ENCODE results near the gene PCYT1B. TPM values are rescaled to one million over a fixed set of nuclear protein-coding genes. Genes with fewer than 3 reads are reported as not detected.

Gene PCYT1B
- total and polyA plus RNA-seq, 2 experiments from 2014 or later: 5.8 to 14.6 TPM

DNA sequence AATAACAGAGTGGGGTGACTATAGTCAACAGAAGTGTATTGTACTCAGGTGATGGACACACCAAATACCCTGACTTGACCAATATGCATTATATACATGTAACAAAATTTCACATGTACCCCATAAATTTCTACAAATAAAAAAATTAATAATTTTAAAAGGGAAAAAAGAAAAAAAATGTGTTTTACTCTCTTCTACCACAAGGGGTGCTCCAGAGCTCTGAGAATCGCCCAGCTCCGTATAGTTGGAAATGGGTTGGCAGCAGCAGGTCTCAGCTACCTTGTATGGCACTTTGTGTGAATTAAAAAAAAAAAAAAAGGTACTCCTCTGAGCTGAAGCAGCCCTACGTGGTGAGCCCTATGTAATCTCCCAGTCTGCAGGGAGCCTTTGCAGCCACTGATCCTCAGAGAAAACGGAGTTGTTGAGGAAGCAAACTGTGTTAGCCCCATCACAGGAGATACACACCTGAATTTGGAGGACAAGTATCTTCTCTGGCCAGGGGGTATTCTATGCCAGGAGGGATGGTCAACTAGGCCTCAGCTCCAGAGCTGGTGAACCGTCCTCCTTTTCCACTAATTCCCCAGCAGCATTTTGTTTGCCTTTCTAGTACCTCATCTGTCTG, 29.4 kb upstream of the PCYT1B start:
- no peaks in the 10 kb centered on the region for H3F3A ChIP-seq (replicated peaks; ENCODE audit: low read depth)
- no peaks in the 10 kb centered on the region for H3K36me3 ChIP-seq (ENCODE audit: insufficient read depth)
- H3K4me3 Mint-ChIP-seq: no peak overlapping the region
- DNase-seq (ENCODE audit: low spot score): peak; percentile 50
- peaks cover 2% of the 10 kb centered on the region for H3K27me3 Mint-ChIP-seq (ENCODE audit: insufficient read depth, low read depth, poor library complexity)
- no peaks in the 10 kb centered on the region for H3K9me3 Mint-ChIP-seq
- H3K27me3 ChIP-seq (ENCODE audit: insufficient read depth): no peaks in the 10 kb centered on the region
- no peak overlapping the region for H3K4me3 ChIP-seq
- peak overlapping the region; percentile 86; the same call in 1 of the 2 replicates for H2AFZ ChIP-seq
- H3K4me2 ChIP-seq: no peak overlapping the region
- H3K27ac Mint-ChIP-seq: no peak overlapping the region
- H4K20me1 ChIP-seq (replicated peaks; ENCODE audit: insufficient read depth): no peaks in the 10 kb centered on the region
- no peak for TF ChIP-seq ZNF331 (CRISPR knock-in tag; IDR thresholded peaks at IDR 0.05; ENCODE audit: low read depth)
- TF ChIP-seq, protein P1, sequence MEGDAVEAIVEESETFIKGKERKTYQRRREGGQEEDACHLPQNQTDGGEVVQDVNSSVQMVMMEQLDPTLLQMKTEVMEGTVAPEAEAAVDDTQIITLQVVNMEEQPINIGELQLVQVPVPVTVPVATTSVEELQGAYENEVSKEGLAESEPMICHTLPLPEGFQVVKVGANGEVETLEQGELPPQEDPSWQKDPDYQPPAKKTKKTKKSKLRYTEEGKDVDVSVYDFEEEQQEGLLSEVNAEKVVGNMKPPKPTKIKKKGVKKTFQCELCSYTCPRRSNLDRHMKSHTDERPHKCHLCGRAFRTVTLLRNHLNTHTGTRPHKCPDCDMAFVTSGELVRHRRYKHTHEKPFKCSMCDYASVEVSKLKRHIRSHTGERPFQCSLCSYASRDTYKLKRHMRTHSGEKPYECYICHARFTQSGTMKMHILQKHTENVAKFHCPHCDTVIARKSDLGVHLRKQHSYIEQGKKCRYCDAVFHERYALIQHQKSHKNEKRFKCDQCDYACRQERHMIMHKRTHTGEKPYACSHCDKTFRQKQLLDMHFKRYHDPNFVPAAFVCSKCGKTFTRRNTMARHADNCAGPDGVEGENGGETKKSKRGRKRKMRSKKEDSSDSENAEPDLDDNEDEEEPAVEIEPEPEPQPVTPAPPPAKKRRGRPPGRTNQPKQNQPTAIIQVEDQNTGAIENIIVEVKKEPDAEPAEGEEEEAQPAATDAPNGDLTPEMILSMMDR (conservative IDR thresholded peaks at IDR 0.05; ENCODE audit: low read depth in 2 of 2): peak in 1 of 2 experiments; percentile 38; a peak in 3 of 4 replicates
- no peak for TF ChIP-seq NANOG (IDR thresholded peaks at IDR 0.05; ENCODE audit: borderline replicate concordance)
- no peak for TF ChIP-seq CREB1 (CRISPR knock-in tag; IDR thresholded peaks at IDR 0.05; ENCODE audit: low read depth)
- TF ChIP-seq, protein P2, sequence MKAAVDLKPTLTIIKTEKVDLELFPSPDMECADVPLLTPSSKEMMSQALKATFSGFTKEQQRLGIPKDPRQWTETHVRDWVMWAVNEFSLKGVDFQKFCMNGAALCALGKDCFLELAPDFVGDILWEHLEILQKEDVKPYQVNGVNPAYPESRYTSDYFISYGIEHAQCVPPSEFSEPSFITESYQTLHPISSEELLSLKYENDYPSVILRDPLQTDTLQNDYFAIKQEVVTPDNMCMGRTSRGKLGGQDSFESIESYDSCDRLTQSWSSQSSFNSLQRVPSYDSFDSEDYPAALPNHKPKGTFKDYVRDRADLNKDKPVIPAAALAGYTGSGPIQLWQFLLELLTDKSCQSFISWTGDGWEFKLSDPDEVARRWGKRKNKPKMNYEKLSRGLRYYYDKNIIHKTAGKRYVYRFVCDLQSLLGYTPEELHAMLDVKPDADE (IDR thresholded peaks at IDR 0.05): no peak
- no peaks in the 10 kb centered on the region for H3K9me2 ChIP-seq (ENCODE audit: insufficient read depth)
- ATAC-seq: peak; percentile 83
- H3K4me1 Mint-ChIP-seq: peaks cover 14% of the 10 kb centered on the region
- H3K27ac ChIP-seq (ENCODE audit: low read depth): no peak overlapping the region
- H3K4me1 ChIP-seq (ENCODE audit: insufficient read depth): no peaks in the 10 kb centered on the region
- H3K36me3 Mint-ChIP-seq (ENCODE audit: low read depth): no peaks in the 10 kb centered on the region
- H3K79me2 ChIP-seq (replicated peaks; ENCODE audit: insufficient read depth): no peaks in the 10 kb centered on the region

DNA sequence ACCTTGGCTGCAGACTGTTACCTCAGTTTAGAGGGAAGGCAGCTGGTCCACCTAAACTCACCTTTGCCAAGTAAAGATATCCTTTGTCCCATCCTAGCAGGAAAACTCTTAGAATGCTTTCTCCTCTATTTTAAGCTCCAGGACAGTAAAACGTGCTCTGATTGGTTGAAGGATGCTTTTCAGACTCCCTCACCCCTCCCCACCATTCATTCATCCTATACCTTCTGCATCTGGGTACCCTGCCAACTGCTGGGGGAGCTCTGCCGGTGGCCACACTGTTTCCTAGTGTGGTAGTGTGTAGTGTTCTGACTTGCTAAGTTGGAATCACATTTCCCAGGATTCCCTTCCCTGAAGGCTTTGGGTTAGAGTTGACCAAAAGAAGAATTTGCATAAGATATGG, 26.3 kb upstream of the PCYT1B start:
- no peaks in the 10 kb centered on the region for H3F3A ChIP-seq (replicated peaks; ENCODE audit: low read depth)
- no peaks in the 10 kb centered on the region for H3K27me3 ChIP-seq (ENCODE audit: insufficient read depth)
- no peaks in the 10 kb centered on the region for H3K4me1 ChIP-seq (ENCODE audit: insufficient read depth)
- H3K79me2 ChIP-seq (replicated peaks; ENCODE audit: insufficient read depth): no peaks in the 10 kb centered on the region
- H3K27ac Mint-ChIP-seq: no peak overlapping the region
- H3K9me3 Mint-ChIP-seq: no peaks in the 10 kb centered on the region
- peak; percentile 76 for ATAC-seq
- DNase-seq (ENCODE audit: low spot score): peak; percentile 17
- H3K9me2 ChIP-seq (ENCODE audit: insufficient read depth): no peaks in the 10 kb centered on the region
- H2AFZ ChIP-seq: peak overlapping the region; percentile 88
- no peak overlapping the region for H3K4me3 ChIP-seq
- no peaks in the 10 kb centered on the region for H4K20me1 ChIP-seq (replicated peaks; ENCODE audit: insufficient read depth)
- H3K4me1 Mint-ChIP-seq: peaks cover 14% of the 10 kb centered on the region
- no peak overlapping the region for H3K27ac ChIP-seq (ENCODE audit: low read depth)
- no peaks in the 10 kb centered on the region for H3K36me3 Mint-ChIP-seq (ENCODE audit: low read depth)
- H3K4me3 Mint-ChIP-seq: no peak overlapping the region
- peaks cover 2% of the 10 kb centered on the region for H3K27me3 Mint-ChIP-seq (ENCODE audit: insufficient read depth, low read depth, poor library complexity)
- no peaks in the 10 kb centered on the region for H3K36me3 ChIP-seq (ENCODE audit: insufficient read depth)
- H3K4me2 ChIP-seq: no peak overlapping the region
- TF ChIP-seq, protein P2 (IDR thresholded peaks at IDR 0.05): no peak
- TF ChIP-seq STAT1 (IDR thresholded peaks at IDR 0.05; ENCODE audit: unreplicated experiment) (no peak), ZNF114 (CRISPR knock-in tag; IDR thresholded peaks at IDR 0.05) (no peak)
- TF ChIP-seq, protein P3, sequence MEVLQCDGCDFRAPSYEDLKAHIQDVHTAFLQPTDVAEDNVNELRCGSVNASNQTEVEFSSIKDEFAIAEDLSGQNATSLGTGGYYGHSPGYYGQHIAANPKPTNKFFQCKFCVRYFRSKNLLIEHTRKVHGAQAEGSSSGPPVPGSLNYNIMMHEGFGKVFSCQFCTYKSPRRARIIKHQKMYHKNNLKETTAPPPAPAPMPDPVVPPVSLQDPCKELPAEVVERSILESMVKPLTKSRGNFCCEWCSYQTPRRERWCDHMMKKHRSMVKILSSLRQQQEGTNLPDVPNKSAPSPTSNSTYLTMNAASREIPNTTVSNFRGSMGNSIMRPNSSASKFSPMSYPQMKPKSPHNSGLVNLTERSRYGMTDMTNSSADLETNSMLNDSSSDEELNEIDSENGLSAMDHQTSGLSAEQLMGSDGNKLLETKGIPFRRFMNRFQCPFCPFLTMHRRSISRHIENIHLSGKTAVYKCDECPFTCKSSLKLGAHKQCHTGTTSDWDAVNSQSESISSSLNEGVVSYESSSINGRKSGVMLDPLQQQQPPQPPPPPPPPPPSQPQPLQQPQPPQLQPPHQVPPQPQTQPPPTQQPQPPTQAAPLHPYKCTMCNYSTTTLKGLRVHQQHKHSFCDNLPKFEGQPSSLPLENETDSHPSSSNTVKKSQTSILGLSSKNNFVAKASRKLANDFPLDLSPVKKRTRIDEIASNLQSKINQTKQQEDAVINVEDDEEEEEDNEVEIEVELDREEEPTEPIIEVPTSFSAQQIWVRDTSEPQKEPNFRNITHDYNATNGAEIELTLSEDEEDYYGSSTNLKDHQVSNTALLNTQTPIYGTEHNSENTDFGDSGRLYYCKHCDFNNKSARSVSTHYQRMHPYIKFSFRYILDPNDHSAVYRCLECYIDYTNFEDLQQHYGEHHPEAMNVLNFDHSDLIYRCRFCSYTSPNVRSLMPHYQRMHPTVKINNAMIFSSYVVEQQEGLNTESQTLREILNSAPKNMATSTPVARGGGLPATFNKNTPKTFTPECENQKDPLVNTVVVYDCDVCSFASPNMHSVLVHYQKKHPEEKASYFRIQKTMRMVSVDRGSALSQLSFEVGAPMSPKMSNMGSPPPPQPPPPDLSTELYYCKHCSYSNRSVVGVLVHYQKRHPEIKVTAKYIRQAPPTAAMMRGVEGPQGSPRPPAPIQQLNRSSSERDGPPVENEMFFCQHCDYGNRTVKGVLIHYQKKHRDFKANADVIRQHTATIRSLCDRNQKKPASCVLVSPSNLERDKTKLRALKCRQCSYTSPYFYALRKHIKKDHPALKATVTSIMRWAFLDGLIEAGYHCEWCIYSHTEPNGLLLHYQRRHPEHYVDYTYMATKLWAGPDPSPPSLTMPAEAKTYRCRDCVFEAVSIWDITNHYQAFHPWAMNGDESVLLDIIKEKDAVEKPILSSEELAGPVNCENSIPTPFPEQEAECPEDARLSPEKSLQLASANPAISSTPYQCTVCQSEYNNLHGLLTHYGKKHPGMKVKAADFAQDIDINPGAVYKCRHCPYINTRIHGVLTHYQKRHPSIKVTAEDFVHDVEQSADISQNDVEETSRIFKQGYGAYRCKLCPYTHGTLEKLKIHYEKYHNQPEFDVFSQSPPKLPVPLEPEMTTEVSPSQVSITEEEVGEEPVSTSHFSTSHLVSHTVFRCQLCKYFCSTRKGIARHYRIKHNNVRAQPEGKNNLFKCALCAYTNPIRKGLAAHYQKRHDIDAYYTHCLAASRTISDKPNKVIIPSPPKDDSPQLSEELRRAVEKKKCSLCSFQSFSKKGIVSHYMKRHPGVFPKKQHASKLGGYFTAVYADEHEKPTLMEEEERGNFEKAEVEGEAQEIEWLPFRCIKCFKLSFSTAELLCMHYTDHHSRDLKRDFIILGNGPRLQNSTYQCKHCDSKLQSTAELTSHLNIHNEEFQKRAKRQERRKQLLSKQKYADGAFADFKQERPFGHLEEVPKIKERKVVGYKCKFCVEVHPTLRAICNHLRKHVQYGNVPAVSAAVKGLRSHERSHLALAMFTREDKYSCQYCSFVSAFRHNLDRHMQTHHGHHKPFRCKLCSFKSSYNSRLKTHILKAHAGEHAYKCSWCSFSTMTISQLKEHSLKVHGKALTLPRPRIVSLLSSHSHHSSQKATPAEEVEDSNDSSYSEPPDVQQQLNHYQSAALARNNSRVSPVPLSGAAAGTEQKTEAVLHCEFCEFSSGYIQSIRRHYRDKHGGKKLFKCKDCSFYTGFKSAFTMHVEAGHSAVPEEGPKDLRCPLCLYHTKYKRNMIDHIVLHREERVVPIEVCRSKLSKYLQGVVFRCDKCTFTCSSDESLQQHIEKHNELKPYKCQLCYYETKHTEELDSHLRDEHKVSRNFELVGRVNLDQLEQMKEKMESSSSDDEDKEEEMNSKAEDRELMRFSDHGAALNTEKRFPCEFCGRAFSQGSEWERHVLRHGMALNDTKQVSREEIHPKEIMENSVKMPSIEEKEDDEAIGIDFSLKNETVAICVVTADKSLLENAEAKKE (CRISPR knock-in tag; IDR thresholded peaks at IDR 0.05): no peak
- TF ChIP-seq, protein P1 (conservative IDR thresholded peaks at IDR 0.05; ENCODE audit: low read depth in 2 of 2): no peak

Data from GM23338 (cell line).